ENCODE results near the gene IGFBP4. TPM values are rescaled to one million over a fixed set of nuclear protein-coding genes. Genes with fewer than 3 reads are reported as not detected.

Gene IGFBP4
- total RNA-seq, 2 donors from 2014 or later, result 443 to 470 TPM

- intact Hi-C loops (cut with DNase I), result no loop called here
- DNase-seq (no peak), ATAC-seq (no peak)
Observed at GRCh38 chr17:40464392-40464855, 21.2 kb downstream of the IGFBP4 start.

GRCh38 chr17:40466298-40466971 is 23.2 kb downstream of the IGFBP4 start:
- no peak for ATAC-seq

GRCh38 chr17:40467281-40467867 is 24.1 kb downstream of the IGFBP4 start:
- intact Hi-C loops (cut with DNase I), result no loop called here
- no peak for DNase-seq
- no peak for ATAC-seq

More at GRCh38 chr17:40466298-40466971, 23.2 kb downstream of the IGFBP4 start:
- no peak for DNase-seq
- intact Hi-C loops (cut with DNase I), result no loop called here

GRCh38 chr17:40468560-40468959 is 25.3 kb downstream of the IGFBP4 start:
- DNase-seq, result no peak
- intact Hi-C loops (cut with DNase I), result no loop called here
- no peak for ATAC-seq

GRCh38 chr17:40469805-40470675 is 26.8 kb downstream of the IGFBP4 start:
- no peak for DNase-seq
- intact Hi-C loops (cut with DNase I), result no loop called here
- no peak for ATAC-seq

- ATAC-seq (peak; percentile 14 to 22), DNase-seq (no peak)
- intact Hi-C loops (cut with DNase I), result no loop called here
Observed at GRCh38 chr17:40470932-40471828, 27.9 kb downstream of the IGFBP4 start.

- intact Hi-C loops (cut with DNase I), result no loop called here
- ATAC-seq (no peak), DNase-seq (no peak)
Observed at GRCh38 chr17:40471846-40472732, 28.8 kb downstream of the IGFBP4 start.

GRCh38 chr17:40472733-40473452 is 29.6 kb downstream of the IGFBP4 start:
- no peak for ATAC-seq
- intact Hi-C loops (cut with DNase I), result no loop called here
- DNase-seq, result no peak

GRCh38 chr17:40473573-40474365 is 30.5 kb downstream of the IGFBP4 start:
- ATAC-seq, result no peak
- intact Hi-C loops (cut with DNase I), result no loop called here
- DNase-seq, result no peak

GRCh38 chr17:40474419-40475002 is 31.3 kb downstream of the IGFBP4 start:
- DNase-seq, result no peak
- peak in 1 of 2 donors; percentile 14 for ATAC-seq
- intact Hi-C loops (cut with DNase I), result loop anchor here in 1 of 2 donors (5.0 kb wide), 1 partner anchor 32 kb away; the partner anchor contains the start of gene IGFBP4

GRCh38 chr17:40475234-40475908 is 32.1 kb downstream of the IGFBP4 start:
- intact Hi-C loops (cut with DNase I), result loop anchor here in 1 of 2 donors (5.0 kb wide), 1 partner anchor 33 kb away; the partner anchor contains the start of gene IGFBP4
- ATAC-seq (no peak), DNase-seq (no peak)

- no peak for ATAC-seq
- intact Hi-C loops (cut with DNase I), result loop anchor here in 1 of 2 donors (5.0 kb wide), 1 partner anchor 35 kb away; the partner anchor contains the start of gene IGFBP4
- no peak for DNase-seq
Observed at GRCh38 chr17:40477796-40478195, 34.5 kb downstream of the IGFBP4 start.

GRCh38 chr17:40478486-40478885 is 35.2 kb downstream of the IGFBP4 start:
- intact Hi-C loops (cut with DNase I), result loop anchor here in 1 of 2 donors (5.0 kb wide), 1 partner anchor 36 kb away; the partner anchor contains the start of gene IGFBP4
- DNase-seq, result no peak
- ATAC-seq, result no peak

- DNase-seq (no peak), ATAC-seq (no peak)
- intact Hi-C loops (cut with DNase I), result loop anchor here in 1 of 2 donors (5.0 kb wide), 1 partner anchor 38 kb away; the partner anchor contains the start of gene IGFBP4
Observed at GRCh38 chr17:40479754-40480480, 36.7 kb downstream of the IGFBP4 start.
